ENCODE data around the gene CACNA1D. TPM values are rescaled to one million over a fixed set of nuclear protein-coding genes. Genes with fewer than 3 reads are reported as not detected.

Gene CACNA1D
- total and polyA plus RNA-seq, 9 of the 15 experiments (the other 6 are each of a cell fraction or from before 2014, with no cell fraction given): 0.29 TPM; not detected in 8

GRCh38 chr3:53822331-53822741 lies 327.9 kb downstream of the CACNA1D start:
- in situ Hi-C loops (cut with MboI) (no loop called here), intact Hi-C loops (cut with micrococcal nuclease) (no loop called here)
- Histone ChIP-seq H3K36me3 (ENCODE audit: control insufficient read depth, insufficient read depth, low read length) (no peaks in the 10 kb centered on the region), H3K4me2 (ENCODE audit: insufficient read depth, low read length) (no peak overlapping the region), H3K4me1 (replicated peaks in 1 of 2; ENCODE audit: control insufficient read depth in 2 of 2, insufficient read depth in 2 of 2, low read length in 2 of 2) (no peaks in the 10 kb centered on the region), H2AFZ (ENCODE audit: low read depth, low read length) (no peak overlapping the region), H3K9me3 (replicated peaks; ENCODE audit: control insufficient read depth, insufficient read depth, low read depth, low read length) (no peaks in the 10 kb centered on the region), H3K9ac (ENCODE audit: insufficient read depth in 1 of 2, low read depth in 2 of 2, low read length in 2 of 2) (no peak overlapping the region), H3K27me3 (ENCODE audit: control insufficient read depth in 2 of 2, insufficient read depth in 2 of 2, low read length in 2 of 2) (peaks cover 0 to 27% of the 10 kb centered on the region in 2 experiments; a peak in 2 of 5 replicates), H4K20me1 (replicated peaks; ENCODE audit: control insufficient read depth, insufficient read depth, low read length) (no peaks in the 10 kb centered on the region; the same call in 1 of the 2 replicates), H3K9me1 (ENCODE audit: control insufficient read depth, insufficient read depth, low read length) (no peaks in the 10 kb centered on the region), H3K27ac (ENCODE audit: extremely low read depth, low read depth, low read length) (no peak overlapping the region), H3K4me3 (no peak overlapping the region), H3K79me2 (ENCODE audit: control insufficient read depth, insufficient read depth, low read length) (no peaks in the 10 kb centered on the region)
- BruUV-seq (replicated peaks): no TSS peak
- TF ChIP-seq ZNF57 (CRISPR knock-in tag; IDR thresholded peaks at IDR 0.05) (no peak), ZNF79 (CRISPR knock-in tag; IDR thresholded peaks at IDR 0.05; ENCODE audit: low read depth) (no peak), ATF7 (IDR thresholded peaks at IDR 0.05) (no peak), ELF4 (CRISPR knock-in tag; IDR thresholded peaks at IDR 0.05) (no peak), POLR2AphosphoS2 (IDR thresholded peaks at IDR 0.05; ENCODE audit: low read length) (no peak), BACH1 (tag; IDR thresholded peaks at IDR 0.05) (no peak), POU5F1 (IDR thresholded peaks at IDR 0.05; ENCODE audit: borderline replicate concordance, low read depth, low read length, partially characterized antibody) (no peak)
- ATAC-seq (no peak), FAIRE-seq (no peak), DNase-seq (ENCODE audit: extremely low read depth in 1 of 4, low spot score in 3 of 4) (no peak)
- WGBS (ENCODE audit: insufficient coverage, low coverage, missing lambda C conversion rate): 25% methylated on average over 13 of the region's 14 CpGs
- ChIA-PET CTCF (ENCODE audit: low intra/inter-chr PET ratio) (no interaction called here), POLR2A (no interaction called here)

Data from K562 (cell line).